ENCODE data around the gene NOL8.

DNA sequence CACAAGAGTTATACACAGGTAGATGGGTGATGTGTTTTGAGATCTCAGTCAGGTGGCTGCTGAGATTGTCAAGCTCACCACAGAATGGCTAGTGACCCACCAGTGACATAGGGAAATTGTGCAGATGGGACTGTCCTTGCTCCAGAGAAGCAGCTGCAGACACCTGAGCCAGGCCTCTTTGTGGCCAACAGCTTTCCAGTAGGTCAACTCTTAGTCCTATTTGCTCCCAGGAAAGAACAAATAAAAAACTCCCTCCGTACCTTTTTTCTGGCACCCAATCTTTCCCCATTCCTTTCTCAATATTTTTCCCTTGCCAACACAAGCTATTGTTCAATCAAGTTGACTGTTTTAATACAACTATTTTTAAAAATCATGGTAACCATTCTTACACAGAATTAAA, 45.8 kb downstream of the NOL8 start:
- no peak for TF ChIP-seq TCF7L2 (IDR thresholded peaks at IDR 0.05; ENCODE audit: borderline replicate concordance, low read depth, low read length)
- no peak for TF ChIP-seq CTCF (tag by site-specific recombination; IDR thresholded peaks at IDR 0.05)
- TF ChIP-seq ZBTB26 (tag by site-specific recombination; optimal IDR thresholded peaks at IDR 0.05): no peak
- TF ChIP-seq ZNF548 (tag by site-specific recombination; IDR thresholded peaks at IDR 0.05): no peak
- no peak for TF ChIP-seq ZSCAN23 (tag by site-specific recombination; IDR thresholded peaks at IDR 0.05)
- no peak for TF ChIP-seq ZBTB20 (tag by site-specific recombination; IDR thresholded peaks at IDR 0.05)
- TF ChIP-seq ZNF629 (tag by site-specific recombination; IDR thresholded peaks at IDR 0.05): no peak
- TF ChIP-seq ZNF274 (IDR thresholded peaks at IDR 0.05; ENCODE audit: low read length): no peak
- TF ChIP-seq ZNF274 (tag by site-specific recombination; IDR thresholded peaks at IDR 0.05; ENCODE audit: borderline replicate concordance): no peak
- TF ChIP-seq ZNF658 (tag by site-specific recombination; IDR thresholded peaks at IDR 0.05): no peak
- TF ChIP-seq REPIN1 (tag by site-specific recombination; IDR thresholded peaks at IDR 0.05; ENCODE audit: low read depth): no peak
- TF ChIP-seq ZNF596 (tag by site-specific recombination; IDR thresholded peaks at IDR 0.05): no peak
- TF ChIP-seq ZFP37 (tag by site-specific recombination; IDR thresholded peaks at IDR 0.05): no peak
- no peak for TF ChIP-seq ZNF398 (tag by site-specific recombination; IDR thresholded peaks at IDR 0.05)
- no peak for TF ChIP-seq SCRT1 (tag by site-specific recombination; IDR thresholded peaks at IDR 0.05; ENCODE audit: borderline replicate concordance)

Measured in HEK293 (cell line).